Measurements from ENCODE around the gene EEPD1.
"Not testable (repeated sequence)": the region's sequence is repeated elsewhere in the genome, so short reads cannot be mapped to it uniquely, and the experiment has no call there.

Gene EEPD1

GRCh38 chr7:36152756-36153570, at the start of gene EEPD1:
Gene EEPD1 (plus strand): TSS chr7:36153254. CDS start chr7:36154325, 1,071 bp downstream.
- DNase-seq: peak; percentile 99 to 100

DNA sequence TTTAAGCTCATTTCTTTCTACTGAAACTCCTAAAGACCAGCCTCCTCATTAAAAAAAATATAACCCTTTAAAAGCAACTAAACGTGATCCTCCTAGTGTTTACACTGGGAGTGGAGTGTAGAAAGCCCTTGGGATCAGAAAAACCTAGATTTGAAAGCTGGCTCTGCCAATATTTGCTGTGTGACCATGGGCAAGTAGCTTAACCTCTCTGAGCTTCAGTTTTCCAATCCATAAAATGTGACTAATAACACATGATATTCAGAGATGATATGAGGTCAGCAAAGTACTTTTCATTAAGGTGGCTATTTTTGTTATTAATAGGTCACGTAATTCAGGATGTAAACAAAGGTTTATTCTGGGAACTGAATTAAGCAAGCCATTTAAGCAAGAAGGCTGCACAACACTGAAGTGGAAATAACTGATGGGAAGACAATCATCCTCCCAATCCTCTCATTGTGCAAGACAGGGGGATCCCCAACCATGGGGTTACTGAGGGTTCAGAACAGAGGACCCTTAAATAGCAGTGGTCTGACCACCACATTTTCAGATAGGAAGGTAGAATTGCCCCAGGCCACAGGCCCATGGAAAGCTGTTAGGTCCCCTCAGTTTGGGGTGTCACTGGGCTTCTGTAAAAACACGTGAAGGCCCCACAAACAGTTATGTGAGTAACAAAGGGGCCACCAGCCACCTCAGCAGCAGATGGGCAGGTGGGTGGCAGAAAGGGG, 49.1 kb upstream of the EEPD1 start:
- DNase-seq: no peak

DNA sequence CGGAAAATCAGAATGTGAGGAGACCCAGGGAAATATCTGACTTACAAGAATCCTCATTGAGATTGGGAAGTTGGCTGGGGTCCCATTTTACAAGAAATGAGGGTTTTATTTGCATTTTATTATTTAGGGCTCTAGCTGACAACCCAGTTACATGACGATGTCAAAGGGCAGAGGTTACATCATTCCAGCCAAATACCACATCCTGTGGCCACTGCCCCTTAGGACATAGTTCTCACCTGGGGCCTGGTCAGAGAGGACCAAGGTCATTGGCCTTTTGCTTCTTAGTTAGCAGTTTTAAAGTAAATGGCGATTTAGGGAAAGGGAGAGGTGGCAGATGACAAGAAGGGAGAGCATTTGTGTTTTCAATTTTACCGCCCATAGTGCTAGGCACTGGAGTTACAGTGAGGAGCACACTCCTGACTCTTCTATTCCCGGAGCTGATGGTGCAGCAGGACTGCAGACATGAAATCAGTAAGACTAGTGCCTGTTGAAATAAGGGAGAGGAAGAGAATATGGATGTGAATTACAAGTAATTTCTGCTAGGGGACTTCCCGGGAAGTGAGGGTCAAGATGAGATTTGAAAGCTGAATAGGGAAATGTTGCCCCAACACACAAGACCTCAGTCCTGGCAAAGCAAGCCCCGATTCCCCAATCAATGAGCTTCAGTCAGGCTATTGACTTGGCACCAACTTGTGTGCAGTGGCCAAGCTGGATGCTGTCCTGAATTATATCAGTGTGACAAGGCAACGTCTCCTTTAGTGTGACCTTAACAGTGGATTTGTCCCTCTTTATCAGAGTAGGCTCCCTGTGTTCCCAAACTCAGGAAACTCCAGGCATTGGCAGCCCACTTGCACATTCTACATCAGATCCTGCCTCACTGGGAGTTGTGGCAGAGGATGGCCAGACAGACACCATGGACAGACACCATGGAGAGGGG, 45.8 kb upstream of the EEPD1 start:
- not testable (repeated sequence) for DNase-seq

- no peak for DNase-seq
These were observed 45.0 kb upstream of the EEPD1 start for GRCh38 chr7:36107926-36108631.

DNA sequence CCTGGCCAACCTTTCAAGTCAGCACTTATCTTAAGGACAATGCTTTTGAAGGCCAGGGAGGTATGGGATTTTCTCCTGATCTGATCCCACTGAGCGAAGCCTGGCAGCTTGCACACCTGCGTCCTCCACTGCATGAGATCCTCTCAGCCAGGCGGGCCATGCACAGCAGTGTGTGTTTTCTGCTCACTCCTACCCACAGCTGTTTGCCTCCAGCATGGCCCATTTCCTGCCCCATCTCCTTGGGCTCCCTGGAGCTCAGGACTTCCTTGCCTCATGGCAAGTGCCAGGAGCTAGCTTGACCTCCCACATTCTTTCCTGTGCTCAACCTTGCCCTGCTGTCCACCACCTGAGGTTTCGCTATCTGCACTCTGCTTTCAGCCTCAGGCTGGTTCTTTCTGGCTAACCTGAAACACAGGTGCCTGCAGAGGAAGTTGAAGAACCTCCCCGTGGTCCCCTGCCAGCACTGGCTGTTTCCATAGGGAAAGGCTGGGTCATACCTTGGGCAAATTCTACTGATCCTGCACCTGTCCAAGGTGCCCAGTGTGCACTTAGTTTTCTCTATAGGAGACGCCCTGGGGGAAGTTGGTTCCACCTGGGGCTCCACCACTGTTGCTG, 43.9 kb upstream of the EEPD1 start:
- DNase-seq: no peak

GRCh38 chr7:36110584-36110983, 42.5 kb upstream of the EEPD1 start:
- DNase-seq: no peak

- no peak for DNase-seq
These were observed 40.1 kb upstream of the EEPD1 start for GRCh38 chr7:36112969-36113368.

DNA sequence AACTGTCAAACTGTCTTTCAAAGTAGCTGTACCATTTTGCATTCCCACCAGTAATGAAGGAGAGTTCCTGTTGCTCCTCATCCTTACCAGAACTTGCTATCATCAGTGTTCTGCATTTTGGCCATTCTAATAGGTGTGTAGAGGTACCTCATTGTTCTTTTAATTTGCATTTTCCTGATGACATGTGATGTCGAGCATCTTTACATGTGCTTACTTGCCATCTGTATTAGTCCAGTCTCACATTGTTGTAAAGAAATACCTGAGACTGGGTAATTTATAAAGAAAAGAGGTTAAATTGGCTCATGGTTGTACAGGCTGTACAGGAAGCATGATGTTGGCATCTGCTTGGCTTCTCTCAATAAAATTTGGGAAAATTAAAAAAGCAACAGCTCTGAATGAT, 38.7 kb upstream of the EEPD1 start:
- DNase-seq: no peak

- DNase-seq: peak; percentile 64 to 67
These were observed 37.4 kb upstream of the EEPD1 start for GRCh38 chr7:36115448-36116321.

- no peak for DNase-seq
These were observed 36.5 kb upstream of the EEPD1 start for GRCh38 chr7:36116347-36117202.

DNA sequence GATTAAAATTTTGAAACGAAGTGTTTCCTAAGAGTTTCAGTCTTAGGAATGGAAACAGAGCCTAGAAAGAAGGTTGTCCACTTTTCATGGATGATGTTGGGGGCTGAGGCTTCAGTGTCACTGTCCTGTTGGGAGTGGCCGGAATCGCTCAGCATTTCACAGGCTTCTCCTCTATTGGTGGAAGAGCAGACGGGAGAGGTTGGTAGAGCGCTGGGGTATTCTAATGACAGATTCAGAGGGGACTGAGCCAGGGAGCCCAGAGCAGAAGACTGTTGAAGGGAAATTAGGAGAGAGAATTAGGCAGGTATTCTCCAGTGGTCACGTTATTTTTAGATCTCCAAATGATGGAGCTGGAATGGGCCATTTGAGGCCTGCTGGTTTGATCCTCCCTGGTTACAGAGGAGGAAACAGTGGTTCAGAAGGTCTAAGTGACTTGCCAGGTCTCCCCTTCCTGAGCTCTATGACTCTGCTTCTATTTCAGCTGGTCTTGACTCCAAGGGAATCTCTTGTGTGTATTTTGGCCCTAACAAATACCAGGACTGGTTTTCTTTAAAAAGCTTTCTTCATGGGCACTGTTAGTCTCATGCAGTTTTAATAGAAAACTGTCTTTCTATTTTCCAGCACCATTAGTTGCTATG, 35.7 kb upstream of the EEPD1 start:
- no peak for DNase-seq

GRCh38 chr7:36118344-36118743, 34.7 kb upstream of the EEPD1 start:
- DNase-seq: no peak

- no peak for DNase-seq
These were observed 33.9 kb upstream of the EEPD1 start for GRCh38 chr7:36119005-36119706.

DNA sequence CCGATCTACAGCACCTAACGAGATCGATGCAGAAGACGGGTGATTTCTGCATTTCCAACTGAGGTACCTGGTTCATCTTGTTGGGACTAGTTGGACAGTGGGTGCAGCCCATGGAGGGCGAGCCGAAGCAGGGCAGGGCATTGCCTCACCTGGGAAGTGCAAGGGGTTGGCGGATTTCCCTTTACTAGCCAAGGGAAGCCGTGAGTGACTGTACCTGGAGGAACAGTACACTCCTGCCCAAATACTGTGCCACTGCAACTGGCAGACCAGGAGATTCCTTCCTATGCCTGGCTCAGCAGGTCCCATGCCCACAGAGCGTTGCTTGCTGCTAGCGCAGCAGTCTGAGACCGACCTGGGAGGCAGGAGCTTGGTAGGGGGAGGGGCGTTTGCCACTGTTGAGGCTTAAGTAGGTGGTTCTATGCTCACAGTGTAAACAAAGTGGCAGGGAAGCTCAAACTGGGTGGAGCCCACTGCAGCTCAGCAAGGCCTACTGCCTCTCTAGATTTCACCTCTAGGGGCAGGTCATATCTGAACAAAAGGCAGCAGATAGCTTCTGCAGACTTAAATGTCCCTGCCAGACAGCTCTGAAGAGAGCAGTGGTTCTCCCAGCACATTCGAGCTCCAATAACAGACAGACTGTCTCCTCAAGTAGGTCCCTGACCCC, 32.9 kb upstream of the EEPD1 start:
- DNase-seq: not testable (repeated sequence)

DNA sequence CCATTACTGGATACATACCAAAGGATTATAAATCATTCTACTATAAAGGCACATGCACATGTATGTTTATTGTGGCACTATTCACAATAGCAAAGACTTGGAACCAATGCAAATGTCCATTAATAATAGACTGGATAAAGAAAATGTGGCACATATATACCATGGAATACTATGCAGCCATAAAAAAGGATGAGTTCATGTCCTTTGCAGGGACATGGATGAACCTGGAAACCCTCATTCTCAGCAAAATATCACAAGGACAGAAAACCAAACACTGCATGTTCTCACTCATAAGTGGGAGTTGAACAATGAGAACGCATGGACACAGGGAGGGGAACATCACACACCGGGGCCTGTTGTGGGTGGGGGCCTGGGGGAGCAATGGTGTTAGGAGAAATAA, 27.4 kb upstream of the EEPD1 start:
- DNase-seq: not testable (repeated sequence)

DNA sequence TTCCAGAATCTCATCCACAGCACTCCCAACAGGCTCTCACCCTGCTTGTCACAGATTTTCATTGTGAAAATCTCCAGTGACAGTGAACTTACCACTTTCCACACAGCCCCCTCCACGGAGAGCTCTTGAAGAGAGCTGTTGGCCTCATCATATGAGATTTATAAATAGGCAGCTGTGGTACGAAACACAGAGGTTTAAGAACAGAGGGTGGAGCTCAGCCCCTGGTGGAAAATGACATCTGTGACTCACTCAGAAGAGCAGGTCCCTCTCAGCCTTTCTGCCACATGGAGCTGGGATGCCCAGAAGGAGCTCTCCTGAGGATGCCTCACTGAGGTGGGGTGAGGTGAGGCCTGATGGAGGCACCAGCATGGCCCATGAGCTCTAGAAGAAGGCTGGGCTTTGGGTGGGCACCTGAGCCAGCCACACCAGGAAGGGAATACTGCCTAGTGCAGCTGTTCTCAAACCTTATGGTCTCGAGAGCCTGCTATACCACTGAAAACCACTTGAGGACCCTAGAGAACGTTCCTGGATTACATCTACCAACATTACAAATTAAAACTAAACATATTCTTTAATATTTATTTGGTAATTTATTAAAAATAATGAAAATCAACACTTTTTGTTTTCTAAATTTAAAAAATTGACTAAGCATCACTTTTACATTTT, 25.8 kb upstream of the EEPD1 start:
- DNase-seq: no peak

- DNase-seq: no peak
These were observed 24.5 kb upstream of the EEPD1 start for GRCh38 chr7:36128448-36129047.
